Measurements from ENCODE around the gene CLDN2. TPM values are rescaled to one million over a fixed set of nuclear protein-coding genes. Genes with fewer than 3 reads are reported as not detected.

CLDN2 gene
- total and polyA plus RNA-seq, 2 donors = under 0.01 to 0.05 TPM

- no peak for DNase-seq (ENCODE audit: low read depth in 6 of 9, low spot score in 9 of 9)
- Histone ChIP-seq H3K9me3 (ENCODE audit: control insufficient read depth in 2 of 2, insufficient read depth in 1 of 2, low read length in 1 of 2) (no peaks in the 10 kb centered on the region), H3K36me3 (ENCODE audit: control insufficient read depth in 2 of 2, insufficient read depth in 2 of 2, low read length in 1 of 2) (no peaks in the 10 kb centered on the region), H3K27me3 (ENCODE audit: control insufficient read depth in 2 of 2, insufficient read depth in 1 of 2, low read length in 1 of 2) (no peaks in the 10 kb centered on the region), H3K27ac (ENCODE audit: low read depth in 1 of 2, low read length in 1 of 2) (no peak overlapping the region), H3K4me3 (ENCODE audit: low read length in 2 of 2) (no peak overlapping the region), H3K4me1 (ENCODE audit: control insufficient read depth in 2 of 2, insufficient read depth in 2 of 2, low read length in 2 of 2) (no peaks in the 10 kb centered on the region)
- WGBS = 79% methylated on average over 6 of the region's 6 CpGs
Measured at GRCh38 chrX:106932960-106933537, 12.8 kb downstream of the CLDN2 start.

GRCh38 chrX:106933538-106933961, 13.3 kb downstream of the CLDN2 start:
- no peak for DNase-seq (ENCODE audit: low read depth in 6 of 9, low spot score in 9 of 9)
- no peak overlapping the region for H3K27ac ChIP-seq (ENCODE audit: low read depth in 1 of 2, low read length in 1 of 2)
- H3K27me3 ChIP-seq (ENCODE audit: control insufficient read depth in 2 of 2, insufficient read depth in 1 of 2, low read length in 1 of 2) = no peaks in the 10 kb centered on the region
- H3K4me3 ChIP-seq (ENCODE audit: low read length in 2 of 2) = no peak overlapping the region
- H3K36me3 ChIP-seq (ENCODE audit: control insufficient read depth in 2 of 2, insufficient read depth in 2 of 2, low read length in 1 of 2) = no peaks in the 10 kb centered on the region
- 0% methylated on average over 3 of the region's 3 CpGs for WGBS
- no peaks in the 10 kb centered on the region for H3K9me3 ChIP-seq (ENCODE audit: control insufficient read depth in 2 of 2, insufficient read depth in 1 of 2, low read length in 1 of 2)
- H3K4me1 ChIP-seq (ENCODE audit: control insufficient read depth in 2 of 2, insufficient read depth in 2 of 2, low read length in 2 of 2) = no peaks in the 10 kb centered on the region

GRCh38 chrX:106935175-106935574, 15.0 kb downstream of the CLDN2 start:
- Histone ChIP-seq H3K27me3 (ENCODE audit: control insufficient read depth in 2 of 2, insufficient read depth in 1 of 2, low read length in 1 of 2) (no peaks in the 10 kb centered on the region), H3K36me3 (ENCODE audit: control insufficient read depth in 2 of 2, insufficient read depth in 2 of 2, low read length in 1 of 2) (no peaks in the 10 kb centered on the region), H3K4me1 (ENCODE audit: control insufficient read depth in 2 of 2, insufficient read depth in 2 of 2, low read length in 2 of 2) (no peaks in the 10 kb centered on the region), H3K4me3 (ENCODE audit: low read length in 2 of 2) (no peak overlapping the region), H3K9me3 (ENCODE audit: control insufficient read depth in 2 of 2, insufficient read depth in 1 of 2, low read length in 1 of 2) (no peaks in the 10 kb centered on the region), H3K27ac (ENCODE audit: low read depth in 1 of 2, low read length in 1 of 2) (no peak overlapping the region)
- 93% methylated on average over 4 of the region's 4 CpGs for WGBS
- DNase-seq (ENCODE audit: low read depth in 6 of 9, low spot score in 9 of 9) = no peak

- DNase-seq (ENCODE audit: low read depth in 6 of 9, low spot score in 9 of 9) = no peak
- no peak overlapping the region for H3K27ac ChIP-seq (ENCODE audit: low read depth in 1 of 2, low read length in 1 of 2)
- no peaks in the 10 kb centered on the region for H3K4me1 ChIP-seq (ENCODE audit: control insufficient read depth in 2 of 2, insufficient read depth in 2 of 2, low read length in 2 of 2)
- WGBS = 91% methylated on average over 1 of the region's 1 CpG
- no peak overlapping the region for H3K4me3 ChIP-seq (ENCODE audit: low read length in 2 of 2)
- H3K36me3 ChIP-seq (ENCODE audit: control insufficient read depth in 2 of 2, insufficient read depth in 2 of 2, low read length in 1 of 2) = no peaks in the 10 kb centered on the region
- H3K27me3 ChIP-seq (ENCODE audit: control insufficient read depth in 2 of 2, insufficient read depth in 1 of 2, low read length in 1 of 2) = no peaks in the 10 kb centered on the region
- H3K9me3 ChIP-seq (ENCODE audit: control insufficient read depth in 2 of 2, insufficient read depth in 1 of 2, low read length in 1 of 2) = no peaks in the 10 kb centered on the region
Measured at GRCh38 chrX:106936246-106936645, 16.0 kb downstream of the CLDN2 start.

- 98% methylated on average over 3 of the region's 3 CpGs for WGBS
- Histone ChIP-seq H3K36me3 (ENCODE audit: control insufficient read depth in 2 of 2, insufficient read depth in 2 of 2, low read length in 1 of 2) (no peaks in the 10 kb centered on the region), H3K4me1 (ENCODE audit: control insufficient read depth in 2 of 2, insufficient read depth in 2 of 2, low read length in 2 of 2) (no peaks in the 10 kb centered on the region), H3K27me3 (ENCODE audit: control insufficient read depth in 2 of 2, insufficient read depth in 1 of 2, low read length in 1 of 2) (no peaks in the 10 kb centered on the region), H3K4me3 (ENCODE audit: low read length in 2 of 2) (no peak overlapping the region), H3K27ac (ENCODE audit: low read depth in 1 of 2, low read length in 1 of 2) (no peak overlapping the region), H3K9me3 (ENCODE audit: control insufficient read depth in 2 of 2, insufficient read depth in 1 of 2, low read length in 1 of 2) (no peaks in the 10 kb centered on the region)
- no peak for DNase-seq (ENCODE audit: low read depth in 6 of 9, low spot score in 9 of 9)
Measured at GRCh38 chrX:106939566-106939965, 19.4 kb downstream of the CLDN2 start.

GRCh38 chrX:106940068-106940467, 19.9 kb downstream of the CLDN2 start:
- 98% methylated on average over 1 of the region's 1 CpG for WGBS
- Histone ChIP-seq H3K4me1 (ENCODE audit: control insufficient read depth in 2 of 2, insufficient read depth in 2 of 2, low read length in 2 of 2) (no peaks in the 10 kb centered on the region), H3K27me3 (ENCODE audit: control insufficient read depth in 2 of 2, insufficient read depth in 1 of 2, low read length in 1 of 2) (no peaks in the 10 kb centered on the region), H3K36me3 (ENCODE audit: control insufficient read depth in 2 of 2, insufficient read depth in 2 of 2, low read length in 1 of 2) (no peaks in the 10 kb centered on the region), H3K27ac (ENCODE audit: low read depth in 1 of 2, low read length in 1 of 2) (no peak overlapping the region), H3K4me3 (ENCODE audit: low read length in 2 of 2) (no peak overlapping the region), H3K9me3 (ENCODE audit: control insufficient read depth in 2 of 2, insufficient read depth in 1 of 2, low read length in 1 of 2) (no peaks in the 10 kb centered on the region)
- no peak for DNase-seq (ENCODE audit: low read depth in 6 of 9, low spot score in 9 of 9)

GRCh38 chrX:106946464-106946863, 26.3 kb downstream of the CLDN2 start:
- no peak overlapping the region for H3K4me3 ChIP-seq (ENCODE audit: low read length in 2 of 2)
- H3K36me3 ChIP-seq (ENCODE audit: control insufficient read depth in 2 of 2, insufficient read depth in 2 of 2, low read length in 1 of 2) = no peaks in the 10 kb centered on the region
- no peaks in the 10 kb centered on the region for H3K27me3 ChIP-seq (ENCODE audit: control insufficient read depth in 2 of 2, insufficient read depth in 1 of 2, low read length in 1 of 2)
- H3K27ac ChIP-seq (ENCODE audit: low read depth in 1 of 2, low read length in 1 of 2) = no peak overlapping the region
- H3K4me1 ChIP-seq (ENCODE audit: control insufficient read depth in 2 of 2, insufficient read depth in 2 of 2, low read length in 2 of 2) = no peaks in the 10 kb centered on the region
- no peak for DNase-seq (ENCODE audit: low read depth in 6 of 9, low spot score in 9 of 9)
- WGBS = 99% methylated on average over 3 of the region's 3 CpGs
- H3K9me3 ChIP-seq (ENCODE audit: control insufficient read depth in 2 of 2, insufficient read depth in 1 of 2, low read length in 1 of 2) = no peaks in the 10 kb centered on the region

GRCh38 chrX:106948641-106949040, 28.4 kb downstream of the CLDN2 start:
- Histone ChIP-seq H3K4me1 (ENCODE audit: control insufficient read depth in 2 of 2, insufficient read depth in 2 of 2, low read length in 2 of 2) (no peaks in the 10 kb centered on the region), H3K27me3 (ENCODE audit: control insufficient read depth in 2 of 2, insufficient read depth in 1 of 2, low read length in 1 of 2) (no peaks in the 10 kb centered on the region), H3K27ac (ENCODE audit: low read depth in 1 of 2, low read length in 1 of 2) (no peak overlapping the region), H3K36me3 (ENCODE audit: control insufficient read depth in 2 of 2, insufficient read depth in 2 of 2, low read length in 1 of 2) (no peaks in the 10 kb centered on the region), H3K9me3 (ENCODE audit: control insufficient read depth in 2 of 2, insufficient read depth in 1 of 2, low read length in 1 of 2) (no peaks in the 10 kb centered on the region), H3K4me3 (ENCODE audit: low read length in 2 of 2) (no peak overlapping the region)
- DNase-seq (ENCODE audit: low read depth in 6 of 9, low spot score in 9 of 9) = no peak
- WGBS = 97% methylated on average over 3 of the region's 3 CpGs

- Histone ChIP-seq H3K9me3 (ENCODE audit: control insufficient read depth in 2 of 2, insufficient read depth in 1 of 2, low read length in 1 of 2) (no peaks in the 10 kb centered on the region), H3K27me3 (ENCODE audit: control insufficient read depth in 2 of 2, insufficient read depth in 1 of 2, low read length in 1 of 2) (no peaks in the 10 kb centered on the region), H3K4me1 (ENCODE audit: control insufficient read depth in 2 of 2, insufficient read depth in 2 of 2, low read length in 2 of 2) (no peaks in the 10 kb centered on the region), H3K4me3 (ENCODE audit: low read length in 2 of 2) (no peak overlapping the region), H3K27ac (ENCODE audit: low read depth in 1 of 2, low read length in 1 of 2) (no peak overlapping the region), H3K36me3 (ENCODE audit: control insufficient read depth in 2 of 2, insufficient read depth in 2 of 2, low read length in 1 of 2) (no peaks in the 10 kb centered on the region)
- no peak for DNase-seq (ENCODE audit: low read depth in 6 of 9, low spot score in 9 of 9)
- WGBS = 100% methylated on average over 1 of the region's 1 CpG
Measured at GRCh38 chrX:106949366-106949765, 29.2 kb downstream of the CLDN2 start.

- H3K9me3 ChIP-seq (ENCODE audit: control insufficient read depth in 2 of 2, insufficient read depth in 1 of 2, low read length in 1 of 2) = no peaks in the 10 kb centered on the region
- H3K27ac ChIP-seq (ENCODE audit: low read depth in 1 of 2, low read length in 1 of 2) = no peak overlapping the region
- no peaks in the 10 kb centered on the region for H3K27me3 ChIP-seq (ENCODE audit: control insufficient read depth in 2 of 2, insufficient read depth in 1 of 2, low read length in 1 of 2)
- no peaks in the 10 kb centered on the region for H3K36me3 ChIP-seq (ENCODE audit: control insufficient read depth in 2 of 2, insufficient read depth in 2 of 2, low read length in 1 of 2)
- 94% methylated on average over 2 of the region's 2 CpGs for WGBS
- H3K4me3 ChIP-seq (ENCODE audit: low read length in 2 of 2) = no peak overlapping the region
- H3K4me1 ChIP-seq (ENCODE audit: control insufficient read depth in 2 of 2, insufficient read depth in 2 of 2, low read length in 2 of 2) = no peaks in the 10 kb centered on the region
- no peak for DNase-seq (ENCODE audit: low read depth in 6 of 9, low spot score in 9 of 9)
Measured at GRCh38 chrX:106950381-106950780, 30.2 kb downstream of the CLDN2 start.

Data from thymus (tissue), 11 donors.